Measurements from ENCODE around the gene SLC39A1. TPM values are rescaled to one million over a fixed set of nuclear protein-coding genes. Genes with fewer than 3 reads are reported as not detected.

SLC39A1 gene
- total RNA-seq, 4 donors from 2014 or later, result 88.6 to 105 (median 98.8) TPM

DNA sequence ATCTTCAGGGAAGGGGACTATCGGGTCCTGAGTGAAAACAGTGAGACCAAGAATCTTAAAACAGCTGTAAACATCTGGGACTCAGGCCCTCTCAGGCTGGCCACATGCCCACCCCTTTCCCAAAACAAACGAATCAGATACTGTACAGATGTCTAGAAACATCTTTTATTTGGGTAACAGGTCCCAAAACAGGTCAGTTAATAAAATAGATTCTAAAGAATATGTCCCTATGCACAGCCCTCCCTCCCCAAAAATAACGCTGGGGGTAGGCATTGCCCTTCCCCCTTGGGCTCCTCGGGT, 4.4 kb downstream of the SLC39A1 start:
- TF ChIP-seq POLR2A (IDR thresholded peaks at IDR 0.05), result no peak
- no peak for DNase-seq (ENCODE audit: low spot score in 2 of 2)
- WGBS, 2 donors, result 14% methylated on average over 4 of the region's 4 CpGs
- intact Hi-C loops (cut with DNase I; ENCODE audit: low total_unique reads), result no loop called here
- H3K4me3 ChIP-seq (ENCODE audit: low read depth, poor library complexity, severe bottlenecking), result no peak overlapping the region

GRCh38 chr1:153958111-153958960, 5.0 kb downstream of the SLC39A1 start, which contains the start of gene CRTC2:
TSS of gene CRTC2 (minus strand) at chr1:153958612. CDS start at chr1:153958497, 115 bp downstream.
- H3K4me3 ChIP-seq (ENCODE audit: low read depth, poor library complexity, severe bottlenecking), result peak within 1 kb of the TSS; percentile 87
- WGBS, 2 donors, result 0 to 1% methylated on average over 69 to 71 of the region's 75 CpGs
- peak; percentile 99 to 100 for DNase-seq (ENCODE audit: low spot score in 2 of 2)
- TF ChIP-seq POLR2A (IDR thresholded peaks at IDR 0.05), result peak in 1 of 2 donors; percentile 66
- TF ChIP-seq, protein P1, sequence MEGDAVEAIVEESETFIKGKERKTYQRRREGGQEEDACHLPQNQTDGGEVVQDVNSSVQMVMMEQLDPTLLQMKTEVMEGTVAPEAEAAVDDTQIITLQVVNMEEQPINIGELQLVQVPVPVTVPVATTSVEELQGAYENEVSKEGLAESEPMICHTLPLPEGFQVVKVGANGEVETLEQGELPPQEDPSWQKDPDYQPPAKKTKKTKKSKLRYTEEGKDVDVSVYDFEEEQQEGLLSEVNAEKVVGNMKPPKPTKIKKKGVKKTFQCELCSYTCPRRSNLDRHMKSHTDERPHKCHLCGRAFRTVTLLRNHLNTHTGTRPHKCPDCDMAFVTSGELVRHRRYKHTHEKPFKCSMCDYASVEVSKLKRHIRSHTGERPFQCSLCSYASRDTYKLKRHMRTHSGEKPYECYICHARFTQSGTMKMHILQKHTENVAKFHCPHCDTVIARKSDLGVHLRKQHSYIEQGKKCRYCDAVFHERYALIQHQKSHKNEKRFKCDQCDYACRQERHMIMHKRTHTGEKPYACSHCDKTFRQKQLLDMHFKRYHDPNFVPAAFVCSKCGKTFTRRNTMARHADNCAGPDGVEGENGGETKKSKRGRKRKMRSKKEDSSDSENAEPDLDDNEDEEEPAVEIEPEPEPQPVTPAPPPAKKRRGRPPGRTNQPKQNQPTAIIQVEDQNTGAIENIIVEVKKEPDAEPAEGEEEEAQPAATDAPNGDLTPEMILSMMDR (IDR thresholded peaks at IDR 0.05), result no peak
- intact Hi-C loops (cut with DNase I; ENCODE audit: low total_unique reads), result no loop called here

GRCh38 chr1:153957744-153958110, 5.6 kb downstream of the SLC39A1 start:
- H3K4me3 ChIP-seq (ENCODE audit: low read depth, poor library complexity, severe bottlenecking), result peak overlapping the region; percentile 87
- TF ChIP-seq POLR2A (IDR thresholded peaks at IDR 0.05), result no peak
- intact Hi-C loops (cut with DNase I; ENCODE audit: low total_unique reads), result no loop called here
- no peak for DNase-seq (ENCODE audit: low spot score in 2 of 2)
- WGBS, 2 donors, result 0 to 1% methylated on average over 13 of the region's 13 CpGs

- WGBS, 2 donors, result 22 to 31% methylated on average over 6 of the region's 6 CpGs
- TF ChIP-seq POLR2A (IDR thresholded peaks at IDR 0.05), result no peak
- TF ChIP-seq, protein P1 (IDR thresholded peaks at IDR 0.05), result no peak
- peak overlapping the region; percentile 87 for H3K4me3 ChIP-seq (ENCODE audit: low read depth, poor library complexity, severe bottlenecking)
- no peak for DNase-seq (ENCODE audit: low spot score in 2 of 2)
- intact Hi-C loops (cut with DNase I; ENCODE audit: low total_unique reads), result no loop called here
Measured at GRCh38 chr1:153956997-153957715, 6.2 kb downstream of the SLC39A1 start.

- 93 to 96% methylated on average over 10 of the region's 10 CpGs for WGBS, 2 donors
- DNase-seq (ENCODE audit: low spot score in 2 of 2), result no peak
- intact Hi-C loops (cut with DNase I; ENCODE audit: low total_unique reads), result no loop called here
Measured at GRCh38 chr1:153954826-153955225, 8.5 kb downstream of the SLC39A1 start.

DNA sequence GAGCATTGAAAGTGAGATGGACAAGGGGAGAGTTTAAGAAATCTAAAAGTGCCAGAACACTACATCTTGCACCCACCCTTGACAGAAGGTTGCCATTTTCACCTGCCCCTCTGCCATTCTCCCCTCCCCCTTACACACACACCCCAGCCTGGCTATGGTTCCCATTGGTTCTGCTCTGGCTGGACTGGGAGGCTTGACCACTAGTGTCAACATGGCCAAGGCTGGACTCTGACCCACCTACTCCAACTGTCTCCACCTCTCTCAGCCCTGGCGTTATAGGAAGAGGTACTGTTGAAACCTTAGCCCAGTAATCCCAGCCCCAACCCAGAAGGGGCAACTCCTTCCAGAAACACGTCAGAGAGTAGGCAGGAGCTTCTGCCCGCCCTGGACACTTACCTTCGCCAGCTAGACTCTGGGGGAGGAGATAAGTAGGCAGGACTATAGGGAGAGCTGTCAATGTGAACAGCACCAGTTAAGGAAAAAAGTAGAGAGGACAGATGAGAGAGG, 9.4 kb downstream of the SLC39A1 start:
- H3K4me3 ChIP-seq (ENCODE audit: low read depth, poor library complexity, severe bottlenecking), result no peak overlapping the region
- DNase-seq (ENCODE audit: low spot score in 2 of 2), result no peak
- intact Hi-C loops (cut with DNase I; ENCODE audit: low total_unique reads), result no loop called here
- TF ChIP-seq, protein P1 (IDR thresholded peaks at IDR 0.05), result no peak
- no peak for TF ChIP-seq POLR2A (IDR thresholded peaks at IDR 0.05)
- WGBS, 2 donors, result 75 to 86% methylated on average over 4 of the region's 4 CpGs

More at GRCh38 chr1:153954826-153955225, 8.5 kb downstream of the SLC39A1 start:
- TF ChIP-seq, protein P1 (IDR thresholded peaks at IDR 0.05), result no peak
- TF ChIP-seq POLR2A (IDR thresholded peaks at IDR 0.05), result no peak
- no peak overlapping the region for H3K4me3 ChIP-seq (ENCODE audit: low read depth, poor library complexity, severe bottlenecking)

All from lower leg skin (tissue), 4 donors.